IPS-20b (cell line): Measurements from ENCODE around the gene POMGNT1.
A peak's percentile ranks its signal among the peaks of the same experiment; 100 is the strongest.

ENCODE experiments used
- H3K27ac ChIP-seq: one replicate; pipeline ENCODE4 v1.5.1; 2013; ENCODE audit warnings: low read length
- H3K27me3 ChIP-seq: 2 replicates; pipeline ENCODE4 v1.6.1; 2013; ENCODE audit warnings: mild to moderate bottlenecking, low read length, inconsistent platforms; ENCODE audit not compliant: insufficient read depth
- H3K36me3 ChIP-seq: 2 replicates; pipeline ENCODE4 v1.6.1; 2013; ENCODE audit warnings: low read depth, mild to moderate bottlenecking, inconsistent platforms, low read length, moderate library complexity; ENCODE audit not compliant: insufficient read depth
- H3K4me1 ChIP-seq: 2 replicates; pipeline ENCODE4 v1.6.1; 2013; ENCODE audit warnings: mild to moderate bottlenecking, control low read depth, inconsistent platforms, low read length, moderate library complexity; ENCODE audit not compliant: insufficient read depth
- H3K4me3 ChIP-seq: 2 replicates; pipeline ENCODE4 v1.5.1; 2013; ENCODE audit warnings: mild to moderate bottlenecking, low read length, inconsistent platforms
- H3K9ac ChIP-seq: 2 replicates; pipeline ENCODE4 v1.6.1; 2013; ENCODE audit warnings: low read depth, mild to moderate bottlenecking, inconsistent platforms, low read length, moderate library complexity
- H3K9me3 ChIP-seq: 2 replicates; pipeline ENCODE4 v1.6.1; 2013; ENCODE audit warnings: mild to moderate bottlenecking, low read depth, low read length, inconsistent platforms; ENCODE audit not compliant: insufficient read depth

The POMGNT1 gene

GRCh38 chr1:46166521-46167462 lies 31.4 kb downstream of the POMGNT1 start:
- Histone ChIP-seq H3K4me3 (peak overlapping the region; percentile 40; the same call in 1 of the 2 replicates), H3K9me3 (no peaks in the 10 kb centered on the region), H3K27ac (no peak overlapping the region), H3K4me1 (peaks cover 5% of the 10 kb centered on the region; the same call in 1 of the 2 replicates), H3K9ac (no peak overlapping the region; the same call in 1 of the 2 replicates), H3K27me3 (peaks cover 28% of the 10 kb centered on the region), H3K36me3 (no peaks in the 10 kb centered on the region)

GRCh38 chr1:46160212-46160611 lies 38.0 kb downstream of the POMGNT1 start:
- no peaks in the 10 kb centered on the region for H3K9me3 ChIP-seq
- no peaks in the 10 kb centered on the region for H3K4me1 ChIP-seq
- no peak overlapping the region for H3K9ac ChIP-seq
- no peaks in the 10 kb centered on the region; the same call in 1 of the 2 replicates for H3K27me3 ChIP-seq
- H3K36me3 ChIP-seq = no peaks in the 10 kb centered on the region
- no peak overlapping the region for H3K4me3 ChIP-seq
- H3K27ac ChIP-seq = no peak overlapping the region

GRCh38 chr1:46159516-46159915 lies 38.7 kb downstream of the POMGNT1 start:
- Histone ChIP-seq H3K9ac (no peak overlapping the region), H3K9me3 (no peaks in the 10 kb centered on the region), H3K4me1 (no peaks in the 10 kb centered on the region), H3K27me3 (no peaks in the 10 kb centered on the region; the same call in 1 of the 2 replicates), H3K36me3 (no peaks in the 10 kb centered on the region), H3K4me3 (no peak overlapping the region), H3K27ac (no peak overlapping the region)

GRCh38 chr1:46158312-46159281 lies 39.6 kb downstream of the POMGNT1 start:
- H3K4me3 ChIP-seq = no peak overlapping the region
- no peaks in the 10 kb centered on the region; the same call in 1 of the 2 replicates for H3K27me3 ChIP-seq
- no peaks in the 10 kb centered on the region for H3K4me1 ChIP-seq
- no peaks in the 10 kb centered on the region for H3K9me3 ChIP-seq
- no peaks in the 10 kb centered on the region for H3K36me3 ChIP-seq
- H3K27ac ChIP-seq = no peak overlapping the region
- no peak overlapping the region for H3K9ac ChIP-seq

- Histone ChIP-seq H3K9me3 (no peaks in the 10 kb centered on the region), H3K4me3 (no peak overlapping the region), H3K27me3 (no peaks in the 10 kb centered on the region), H3K4me1 (no peaks in the 10 kb centered on the region), H3K27ac (no peak overlapping the region), H3K9ac (no peak overlapping the region), H3K36me3 (no peaks in the 10 kb centered on the region)
Measured at GRCh38 chr1:46157916-46158311, 40.3 kb downstream of the POMGNT1 start.

GRCh38 chr1:46153732-46154131 lies 44.5 kb downstream of the POMGNT1 start:
- Histone ChIP-seq H3K27me3 (no peaks in the 10 kb centered on the region), H3K36me3 (no peaks in the 10 kb centered on the region), H3K9me3 (no peaks in the 10 kb centered on the region), H3K4me3 (no peak overlapping the region), H3K27ac (no peak overlapping the region), H3K4me1 (no peaks in the 10 kb centered on the region), H3K9ac (no peak overlapping the region)

GRCh38 chr1:46153228-46153627 lies 45.0 kb downstream of the POMGNT1 start:
- Histone ChIP-seq H3K9me3 (no peaks in the 10 kb centered on the region), H3K27ac (no peak overlapping the region), H3K9ac (no peak overlapping the region), H3K27me3 (no peaks in the 10 kb centered on the region), H3K36me3 (no peaks in the 10 kb centered on the region), H3K4me3 (no peak overlapping the region), H3K4me1 (no peaks in the 10 kb centered on the region)

- Histone ChIP-seq H3K9ac (no peak overlapping the region), H3K9me3 (no peaks in the 10 kb centered on the region), H3K27ac (no peak overlapping the region), H3K36me3 (no peaks in the 10 kb centered on the region), H3K4me3 (no peak overlapping the region), H3K27me3 (no peaks in the 10 kb centered on the region), H3K4me1 (no peaks in the 10 kb centered on the region)
Measured at GRCh38 chr1:46152016-46152415, 46.2 kb downstream of the POMGNT1 start.

- Histone ChIP-seq H3K27me3 (no peaks in the 10 kb centered on the region), H3K9ac (no peak overlapping the region), H3K27ac (no peak overlapping the region), H3K4me3 (no peak overlapping the region), H3K9me3 (no peaks in the 10 kb centered on the region), H3K36me3 (no peaks in the 10 kb centered on the region), H3K4me1 (no peaks in the 10 kb centered on the region)
Measured at GRCh38 chr1:46150085-46150484, 48.1 kb downstream of the POMGNT1 start.

GRCh38 chr1:46148318-46148717 lies 49.9 kb downstream of the POMGNT1 start:
- Histone ChIP-seq H3K27me3 (no peaks in the 10 kb centered on the region), H3K9me3 (no peaks in the 10 kb centered on the region), H3K36me3 (no peaks in the 10 kb centered on the region), H3K4me3 (no peak overlapping the region), H3K27ac (no peak overlapping the region), H3K9ac (no peak overlapping the region), H3K4me1 (no peaks in the 10 kb centered on the region)
